UCSD-AML1 (cell line): ENCODE results near the gene SEPTIN5.

Source experiments
- DNase-seq: peaks from one replicate; lab custom pipeline; 2025; ENCODE audit not compliant: unreplicated experiment; lab: John Stamatoyannopoulos, UW

The SEPTIN5 gene

DNA sequence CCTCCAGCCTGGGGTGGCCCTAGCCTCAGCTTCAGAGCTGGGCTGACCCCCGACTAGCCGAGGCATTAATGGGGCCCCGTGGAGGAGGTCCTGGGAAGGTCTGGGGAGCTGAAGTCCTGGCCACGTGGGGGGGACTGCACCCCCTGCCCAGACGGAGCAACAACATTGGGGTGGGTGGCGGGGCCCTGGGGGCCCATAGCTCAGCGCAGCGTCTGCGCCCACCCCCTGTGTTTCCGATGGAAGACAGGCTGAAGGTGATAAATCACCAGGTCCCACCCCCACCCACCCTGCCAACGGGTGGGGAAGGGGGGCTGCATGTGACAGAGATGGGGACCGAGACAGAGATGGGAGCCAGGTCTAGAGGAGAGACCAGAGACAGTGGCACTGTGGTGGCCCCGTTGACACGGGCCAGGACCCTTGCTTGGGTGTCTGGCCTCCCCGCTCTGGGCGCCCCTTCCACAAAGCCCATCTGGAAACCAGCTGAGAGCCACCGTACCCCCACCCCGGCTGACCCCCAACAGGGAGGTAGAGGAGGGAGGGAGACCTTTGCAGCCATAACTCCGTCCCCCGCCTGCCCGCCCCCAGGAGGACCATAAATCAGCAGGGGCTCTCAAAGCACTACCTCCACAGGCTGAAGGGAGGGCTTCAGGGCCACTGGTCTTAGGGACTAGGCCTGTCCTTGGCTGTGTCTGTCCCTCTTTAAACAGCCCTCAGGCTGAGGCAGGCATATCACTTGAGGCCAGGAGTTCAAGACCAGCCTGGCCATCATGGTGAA, 17.2 kb downstream of the SEPTIN5 start:
- no peak for DNase-seq

DNA sequence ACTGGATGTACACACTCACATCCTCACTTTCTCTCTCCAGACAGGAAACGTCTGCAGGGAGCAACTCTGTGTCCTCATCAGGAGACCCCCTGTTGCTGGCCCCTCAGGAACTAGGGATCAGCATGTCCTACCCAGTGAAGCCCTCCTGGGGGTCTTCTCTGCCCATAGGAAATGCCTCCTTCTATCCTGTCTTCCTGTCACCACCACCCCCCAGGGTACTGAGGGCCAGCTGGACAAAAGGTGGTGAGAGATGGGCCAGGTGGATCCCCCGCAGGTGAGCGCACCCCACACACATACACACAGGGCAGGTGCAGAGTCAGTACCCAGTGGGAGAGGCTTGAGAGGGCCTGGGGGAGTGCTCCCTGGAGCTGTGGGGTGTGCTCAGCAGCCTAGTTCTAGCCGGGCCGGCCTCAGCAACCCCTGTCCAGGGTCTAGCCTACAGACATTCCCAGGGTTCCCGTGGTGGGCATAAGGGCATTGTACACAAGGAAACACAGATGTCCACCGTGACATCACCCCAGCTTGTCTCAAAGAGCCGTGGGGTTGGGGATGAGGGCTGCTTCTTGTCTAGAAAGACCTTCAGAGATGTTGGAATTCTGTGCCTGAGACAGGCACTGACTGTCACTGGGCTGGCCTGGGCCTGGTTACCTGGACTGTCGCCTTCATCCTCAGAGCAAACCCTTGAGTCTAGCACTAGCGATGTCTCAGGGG, 18.3 kb downstream of the SEPTIN5 start:
- DNase-seq = no peak

- DNase-seq = no peak
Measured at GRCh38 chr22:19733755-19734154, 19.5 kb downstream of the SEPTIN5 start.

- no peak for DNase-seq
Measured at GRCh38 chr22:19734163-19734562, 19.9 kb downstream of the SEPTIN5 start.

GRCh38 chr22:19734837-19735382, 20.6 kb downstream of the SEPTIN5 start:
- no peak for DNase-seq

DNA sequence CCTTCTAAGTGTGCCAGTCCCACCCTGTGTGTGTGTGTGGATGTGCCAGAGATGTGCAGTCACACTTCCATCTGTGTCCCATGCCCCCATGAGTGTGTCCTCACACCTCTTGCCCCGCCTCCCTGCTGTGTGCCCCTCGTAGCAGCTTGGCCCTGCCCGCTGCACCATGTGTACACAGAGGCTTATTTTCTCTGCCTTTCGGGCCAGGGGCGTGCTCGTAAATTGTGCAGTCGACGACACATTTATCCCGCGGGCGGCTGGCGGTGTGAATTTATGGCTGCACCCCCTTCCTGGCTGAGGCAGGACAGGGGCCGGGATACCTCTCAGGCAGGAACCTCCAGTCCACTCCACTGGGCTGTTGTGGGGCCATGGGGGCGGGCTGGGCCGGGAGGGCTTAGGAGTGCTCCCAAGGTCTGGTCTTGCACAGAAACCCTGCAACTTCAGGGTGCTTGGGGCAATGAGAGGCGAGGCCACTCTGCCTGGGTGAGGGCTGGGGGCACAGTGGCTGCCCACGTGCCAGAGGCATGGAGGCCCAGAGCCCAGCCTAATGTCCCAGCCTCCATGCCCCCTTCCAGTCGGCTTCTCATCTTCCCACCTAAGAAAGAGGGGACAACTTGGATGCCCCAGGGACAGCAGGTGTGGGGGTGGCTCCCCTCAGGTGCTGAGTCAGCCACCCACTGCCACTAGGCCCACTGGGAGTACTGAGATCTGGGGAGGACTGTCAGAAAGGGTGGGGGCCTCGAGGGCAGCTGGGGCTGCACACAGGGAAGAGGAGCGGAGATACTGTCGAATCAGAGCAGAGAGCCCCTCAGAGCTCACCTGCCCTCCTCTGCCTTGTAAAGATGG, 21.6 kb downstream of the SEPTIN5 start:
- DNase-seq = no peak

DNA sequence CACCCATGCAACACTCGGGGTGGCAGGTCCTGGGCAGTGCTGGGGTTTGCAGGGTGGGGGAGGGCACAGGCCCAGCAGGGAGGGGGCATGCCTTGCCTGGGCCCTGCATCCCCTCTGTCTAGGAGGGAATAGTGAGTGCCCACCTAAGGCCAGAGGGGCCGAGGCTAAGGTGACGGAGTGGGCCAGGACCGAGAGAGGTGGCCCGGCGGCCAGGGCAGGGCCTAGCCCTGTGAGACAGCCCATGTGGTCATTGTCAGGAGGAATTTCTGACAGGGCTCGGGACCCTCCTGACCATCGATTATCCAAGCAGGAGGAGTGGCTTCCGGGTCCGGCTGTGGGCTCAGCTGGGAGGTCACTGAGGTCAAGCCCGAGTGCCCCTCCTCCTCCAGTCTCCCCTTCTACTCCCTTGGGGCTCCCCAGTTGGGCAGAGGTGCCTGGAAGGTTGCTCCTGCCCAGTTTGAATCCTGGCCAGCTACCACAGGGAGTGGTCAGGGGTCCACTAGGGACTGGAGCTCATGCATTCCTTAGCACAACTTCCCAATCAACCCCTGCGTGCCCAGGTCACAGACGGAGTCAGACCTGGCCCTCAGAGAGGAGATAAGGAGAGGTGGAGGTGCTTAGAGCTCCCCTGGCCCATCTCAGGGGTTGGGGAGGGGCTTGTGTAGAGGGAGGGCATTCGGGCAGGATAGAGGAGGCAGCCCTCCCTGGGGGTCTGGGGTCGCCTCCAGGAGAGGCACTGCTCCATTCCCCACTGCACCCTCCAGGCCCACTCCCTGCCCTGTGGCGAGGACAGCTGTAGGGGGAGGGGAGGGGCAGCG, 23.8 kb downstream of the SEPTIN5 start:
- no peak for DNase-seq

GRCh38 chr22:19738664-19739447, 24.6 kb downstream of the SEPTIN5 start:
- DNase-seq = no peak

DNA sequence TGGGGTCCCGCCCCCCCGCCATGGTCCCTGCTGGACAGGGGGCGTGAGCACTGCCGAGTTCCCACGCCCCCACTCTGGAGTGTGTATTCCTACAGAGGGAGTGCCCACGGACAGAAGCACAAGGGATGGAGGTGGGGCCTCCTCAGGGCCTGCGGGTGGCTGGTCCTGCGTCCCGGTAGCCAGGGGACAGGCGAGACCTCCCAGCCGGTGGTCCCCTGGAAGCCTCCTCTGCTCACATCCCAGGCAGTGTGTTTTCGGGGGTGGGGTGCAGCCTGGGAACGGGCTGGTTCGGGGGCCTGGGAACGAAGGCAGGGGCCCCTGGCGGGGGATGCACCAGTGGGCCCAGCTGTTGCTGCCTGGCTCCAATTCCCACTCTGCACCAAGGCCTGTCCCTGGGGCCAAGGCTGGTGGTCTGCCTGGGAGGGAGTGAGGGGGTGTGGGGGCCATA, 25.2 kb downstream of the SEPTIN5 start:
- no peak for DNase-seq

DNA sequence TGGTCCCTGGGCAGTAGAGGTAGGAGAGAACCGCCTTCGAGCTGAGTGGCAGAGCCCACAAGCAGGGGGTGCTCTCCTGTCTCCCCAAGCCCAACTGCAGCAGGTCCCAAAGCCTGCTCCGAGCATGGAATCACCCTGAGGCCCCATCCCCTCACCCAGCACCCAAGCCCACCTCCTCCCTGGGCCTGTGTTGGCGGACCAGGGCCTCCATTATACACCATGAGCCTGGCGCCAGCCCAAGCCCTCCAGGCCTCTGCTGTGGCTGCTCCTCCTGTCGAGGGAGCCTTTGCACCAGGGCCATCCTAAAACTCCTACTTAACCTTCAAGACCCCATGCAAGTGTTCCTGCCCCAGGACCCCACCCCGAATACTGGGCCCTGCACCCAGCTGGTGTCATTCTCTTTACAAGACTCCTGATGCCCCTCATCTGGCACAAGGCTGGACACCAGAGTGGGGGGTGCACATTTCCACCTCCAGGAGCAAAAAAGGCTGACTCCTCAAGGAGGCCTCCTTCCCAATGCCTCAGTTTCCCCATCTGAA, 25.7 kb downstream of the SEPTIN5 start:
- DNase-seq = no peak

DNA sequence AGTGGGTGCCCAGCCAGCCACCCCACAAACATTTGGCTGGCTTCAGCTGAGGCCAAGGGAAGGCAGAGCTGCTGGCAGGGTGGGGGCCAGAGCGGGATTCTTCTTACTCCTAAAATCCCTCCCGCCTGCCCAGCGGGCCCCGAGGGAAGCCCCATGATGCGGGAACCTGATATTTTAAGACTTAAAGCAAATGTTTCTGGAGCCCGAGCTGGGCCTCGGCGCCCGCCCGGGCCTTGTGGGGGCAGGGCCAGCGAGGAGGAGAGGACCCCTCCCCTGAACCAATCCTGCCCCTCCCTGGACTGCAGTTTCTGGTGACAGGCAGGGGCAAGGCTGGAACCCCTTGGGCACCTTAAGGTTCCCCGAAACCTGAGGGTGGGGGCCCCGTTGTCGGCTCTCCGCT, 26.3 kb downstream of the SEPTIN5 start:
- no peak for DNase-seq

- DNase-seq = no peak
Measured at GRCh38 chr22:19741053-19741452, 26.8 kb downstream of the SEPTIN5 start.

- DNase-seq = no peak
Measured at GRCh38 chr22:19742160-19743066, 28.1 kb downstream of the SEPTIN5 start.

DNA sequence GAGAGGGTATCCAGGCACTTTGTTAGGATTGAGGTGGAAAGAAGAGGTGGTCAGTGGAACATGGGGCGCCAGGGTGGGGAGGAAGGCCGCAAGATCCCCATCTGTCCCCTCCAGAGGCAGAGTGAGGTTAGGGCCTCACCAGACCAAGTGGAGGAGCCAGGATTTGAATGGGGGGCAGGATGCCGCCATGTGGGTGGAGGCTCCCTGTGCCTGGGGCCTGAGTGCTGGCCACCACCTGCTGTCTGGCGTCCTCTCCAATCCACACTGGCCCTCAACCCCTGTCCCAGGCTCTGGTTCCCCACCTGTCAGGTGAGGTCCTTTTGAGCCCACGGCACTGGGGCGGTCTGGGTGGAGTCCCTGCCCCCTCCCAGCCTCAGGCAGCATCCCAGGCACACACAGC, 28.8 kb downstream of the SEPTIN5 start:
- DNase-seq = no peak

DNA sequence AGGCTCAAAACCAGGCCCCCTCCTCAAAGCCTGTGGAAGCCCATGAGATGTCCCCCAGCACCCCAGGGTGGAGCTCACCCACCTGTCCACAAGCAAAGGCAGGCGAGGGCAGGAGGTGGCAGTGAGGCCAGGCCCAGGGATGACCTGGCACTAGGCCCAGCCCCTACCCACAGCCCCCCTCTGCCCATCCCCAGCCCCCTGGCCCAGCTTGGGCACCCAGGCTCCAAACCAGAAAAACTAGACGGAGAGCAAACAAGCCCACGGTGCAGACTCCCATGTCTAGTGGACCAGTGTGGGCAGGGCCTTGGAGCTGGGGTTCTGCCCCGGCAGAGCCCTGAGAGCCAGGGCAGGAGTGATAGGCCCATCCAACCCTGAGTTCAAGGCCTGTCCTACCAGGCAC, 29.3 kb downstream of the SEPTIN5 start:
- no peak for DNase-seq

DNA sequence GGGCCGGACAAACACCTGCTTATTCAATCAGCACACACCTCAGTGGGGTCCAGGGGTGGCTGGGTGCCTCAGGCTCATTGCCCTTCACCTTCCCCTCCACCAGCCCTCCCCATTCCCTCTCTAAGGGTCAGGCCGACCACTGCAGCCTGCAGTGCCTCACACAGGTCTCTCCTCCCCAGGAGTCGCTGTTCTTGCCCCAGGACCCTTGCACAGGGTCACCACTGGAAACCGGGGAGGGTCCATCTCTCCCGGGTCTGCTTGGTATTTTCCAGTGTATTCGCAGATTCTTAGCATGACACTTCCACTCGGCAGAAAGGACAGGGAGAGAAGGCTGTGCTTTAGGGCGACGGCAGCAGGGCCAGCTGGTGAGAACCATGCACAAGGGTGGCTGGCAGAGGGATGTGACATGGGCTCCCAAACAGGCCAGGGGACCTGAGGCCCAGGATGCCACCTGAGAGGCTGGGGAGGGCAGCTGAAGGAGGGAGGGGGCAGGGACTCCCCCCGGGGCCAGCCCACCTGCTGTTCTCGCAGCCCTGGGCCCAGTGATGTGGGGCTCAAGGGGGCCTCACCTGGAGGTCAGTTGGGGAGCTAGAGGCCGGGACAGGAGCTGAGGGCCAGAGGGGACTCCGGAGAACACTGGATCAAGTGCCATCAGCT, 30.2 kb downstream of the SEPTIN5 start:
- DNase-seq = no peak

GRCh38 chr22:19745155-19746101, 31.1 kb downstream of the SEPTIN5 start:
- no peak for DNase-seq
